Glutamatergic neuron (in vitro differentiated cells): ENCODE measurements around the gene RNASEH1. TPM values are rescaled to one million over a fixed set of nuclear protein-coding genes. Genes with fewer than 3 reads are reported as not detected.

Source experiments
- DNase-seq: peaks from one replicate; pipeline ENCODE4 v3.0.0; 2022
- H3K27ac Mint-ChIP-seq: one replicate; pipeline ENCODE4 v1.8.0; 2020; ENCODE audit warnings: mild to moderate bottlenecking, mixed read lengths, inconsistent platforms; ENCODE audit not compliant: unreplicated experiment
- H3K27me3 Mint-ChIP-seq: one replicate; pipeline ENCODE4 v1.8.0; 2020; ENCODE audit warnings: mild to moderate bottlenecking, moderate library complexity, mixed read lengths, inconsistent platforms; ENCODE audit not compliant: unreplicated experiment
- H3K36me3 Mint-ChIP-seq: one replicate; pipeline ENCODE4 v1.8.0; 2020; ENCODE audit warnings: mild to moderate bottlenecking, mixed read lengths, inconsistent platforms; ENCODE audit not compliant: unreplicated experiment
- H3K4me1 Mint-ChIP-seq: one replicate; pipeline ENCODE4 v1.8.0; 2020; ENCODE audit warnings: mild to moderate bottlenecking, low read depth, mixed read lengths, inconsistent platforms; ENCODE audit not compliant: unreplicated experiment
- H3K4me3 Mint-ChIP-seq: one replicate; pipeline ENCODE4 v1.8.0; 2020; ENCODE audit warnings: mild to moderate bottlenecking, mixed read lengths, inconsistent platforms; ENCODE audit not compliant: unreplicated experiment
- H3K9me3 Mint-ChIP-seq: one replicate; pipeline ENCODE4 v1.8.0; 2020; ENCODE audit warnings: mild to moderate bottlenecking, moderate library complexity, mixed read lengths, inconsistent platforms; ENCODE audit not compliant: unreplicated experiment
- CTCF ChIP-seq: fragments of 200-600 bp; sonication (generic); IDR thresholded peaks from one replicate; pipeline ENCODE4 v1.5.0; 2021; ENCODE audit not compliant: partially characterized antibody, unreplicated experiment
- total RNA-seq: library from RNA; stranded (reverse); fragmentation: NEBNext Ultra II Directional; extraction: Animal tissue kit (Norgen Biotek cat#: 25700); gene quantifications from one replicate; pipeline ENCODE4 v1.2.1, GENCODE V29; 2021; ENCODE audit not compliant: unreplicated experiment

Gene RNASEH1
- total RNA-seq, 1 donor from 2014 or later, result 34.6 TPM

- no peak for TF ChIP-seq CTCF
- Mint-ChIP-seq H3K36me3 (no peaks in the 10 kb centered on the region), H3K27me3 (peaks cover 2% of the 10 kb centered on the region), H3K27ac (no peak overlapping the region), H3K4me1 (no peaks in the 10 kb centered on the region), H3K9me3 (peaks cover 1% of the 10 kb centered on the region), H3K4me3 (no peak overlapping the region)
- DNase-seq, result no peak
Measured at GRCh38 chr2:3547915-3548314, 10.2 kb downstream of the RNASEH1 start.

GRCh38 chr2:3545788-3546478 is 12.2 kb downstream of the RNASEH1 start:
- Mint-ChIP-seq H3K4me3 (no peak overlapping the region), H3K36me3 (no peaks in the 10 kb centered on the region), H3K9me3 (peaks cover 3% of the 10 kb centered on the region), H3K27ac (no peak overlapping the region), H3K4me1 (no peaks in the 10 kb centered on the region), H3K27me3 (peaks cover under 1% of the 10 kb centered on the region)
- no peak for DNase-seq
- no peak for TF ChIP-seq CTCF

GRCh38 chr2:3543023-3543683 is 15.0 kb downstream of the RNASEH1 start:
- Mint-ChIP-seq H3K4me1 (no peaks in the 10 kb centered on the region), H3K4me3 (no peak overlapping the region), H3K27me3 (no peaks in the 10 kb centered on the region), H3K9me3 (peaks cover 2% of the 10 kb centered on the region), H3K27ac (no peak overlapping the region), H3K36me3 (no peaks in the 10 kb centered on the region)
- no peak for TF ChIP-seq CTCF
- no peak for DNase-seq

GRCh38 chr2:3542107-3542506 is 16.0 kb downstream of the RNASEH1 start:
- Mint-ChIP-seq H3K4me1 (no peaks in the 10 kb centered on the region), H3K9me3 (peaks cover 2% of the 10 kb centered on the region), H3K36me3 (no peaks in the 10 kb centered on the region), H3K27ac (no peak overlapping the region), H3K27me3 (no peaks in the 10 kb centered on the region), H3K4me3 (no peak overlapping the region)
- no peak for TF ChIP-seq CTCF
- no peak for DNase-seq

GRCh38 chr2:3539836-3540235 is 18.3 kb downstream of the RNASEH1 start:
- H3K27ac Mint-ChIP-seq, result no peak overlapping the region
- no peak overlapping the region for H3K4me3 Mint-ChIP-seq
- peaks cover 2% of the 10 kb centered on the region for H3K9me3 Mint-ChIP-seq
- no peaks in the 10 kb centered on the region for H3K36me3 Mint-ChIP-seq
- H3K27me3 Mint-ChIP-seq, result peaks cover 3% of the 10 kb centered on the region
- peaks cover 10% of the 10 kb centered on the region for H3K4me1 Mint-ChIP-seq
- DNase-seq, result no peak
- TF ChIP-seq CTCF, result no peak
